Osteocyte (in vitro differentiated cells): ENCODE measurements around the gene IRF7. TPM values are rescaled to one million over a fixed set of nuclear protein-coding genes. Genes with fewer than 3 reads are reported as not detected.
A peak's percentile ranks its signal among the peaks of the same experiment; 100 is the strongest.

Experiments
- DNase-seq: peaks from one replicate; pipeline ENCODE4 v3.0.0; 2021; ENCODE audit warnings: mixed read lengths; ENCODE audit not compliant: unreplicated experiment; ENCODE audit errors: extremely low spot score
- H3K27ac Mint-ChIP-seq: one replicate; pipeline ENCODE4 v1.8.0; 2021; ENCODE audit warnings: mild to moderate bottlenecking, mixed read lengths; ENCODE audit not compliant: unreplicated experiment
- H3K27me3 Mint-ChIP-seq: one replicate; pipeline ENCODE4 v1.8.0; 2021; ENCODE audit warnings: mixed read lengths; ENCODE audit not compliant: unreplicated experiment
- H3K36me3 Mint-ChIP-seq: one replicate; pipeline ENCODE4 v1.8.0; 2021; ENCODE audit warnings: mixed read lengths; ENCODE audit not compliant: unreplicated experiment
- H3K4me1 Mint-ChIP-seq: one replicate; pipeline ENCODE4 v1.8.0; 2021; ENCODE audit warnings: mixed read lengths; ENCODE audit not compliant: unreplicated experiment
- H3K4me3 Mint-ChIP-seq: one replicate; pipeline ENCODE4 v1.8.0; 2021; ENCODE audit warnings: mild to moderate bottlenecking, moderate library complexity, mixed read lengths; ENCODE audit not compliant: unreplicated experiment
- H3K9me3 Mint-ChIP-seq: one replicate; pipeline ENCODE4 v1.8.0; 2021; ENCODE audit warnings: mixed read lengths; ENCODE audit not compliant: unreplicated experiment
- CTCF ChIP-seq: fragments of 200-600 bp; sonication (generic); IDR thresholded peaks from 2 replicates; pipeline ENCODE4 v1.5.0; 2021; ENCODE audit warnings: antibody characterized with exemption, mild to moderate bottlenecking, moderate library complexity
- total RNA-seq: library from RNA; stranded (reverse); gene quantifications from 2 replicates; pipeline ENCODE4 v1.2.1, GENCODE V29; 2021

IRF7 gene
- total RNA-seq, 1 donor from 2014 or later = 15.4 TPM

GRCh38 chr11:614021-614622 lies 1.6 kb downstream of the IRF7 start:
- H3K36me3 Mint-ChIP-seq = peaks cover 11% of the 10 kb centered on the region
- H3K27ac Mint-ChIP-seq = peak overlapping the region; percentile 50
- peaks cover 10% of the 10 kb centered on the region for H3K4me1 Mint-ChIP-seq
- no peak for DNase-seq
- H3K27me3 Mint-ChIP-seq = no peaks in the 10 kb centered on the region
- TF ChIP-seq CTCF = no peak
- peak overlapping the region; percentile 61 for H3K4me3 Mint-ChIP-seq
- H3K9me3 Mint-ChIP-seq = no peaks in the 10 kb centered on the region

- DNase-seq = no peak
- TF ChIP-seq CTCF = no peak
These were observed 2.3 kb downstream of the IRF7 start for GRCh38 chr11:613369-613968.

DNA sequence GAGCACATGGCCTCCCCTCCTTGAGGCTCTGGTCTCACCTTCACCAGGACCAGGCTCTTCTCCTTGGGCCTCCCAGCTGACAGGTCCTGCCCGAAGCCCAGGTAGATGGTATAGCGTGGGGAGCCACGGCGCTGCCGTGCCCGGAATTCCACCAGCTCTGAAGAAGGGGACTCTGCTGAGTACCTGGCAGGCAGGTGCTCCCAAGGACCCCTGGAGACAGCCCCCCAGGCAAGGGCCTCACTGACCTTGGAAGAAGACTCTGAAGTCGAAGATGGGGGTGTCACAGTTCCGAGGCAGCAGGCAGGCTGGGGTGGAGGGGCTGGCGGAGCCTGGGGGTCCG lies 2.8 kb downstream of the IRF7 start:
- Mint-ChIP-seq H3K4me1 (peaks cover 10% of the 10 kb centered on the region), H3K27me3 (no peaks in the 10 kb centered on the region), H3K4me3 (no peak overlapping the region), H3K36me3 (peaks cover 16% of the 10 kb centered on the region), H3K9me3 (no peaks in the 10 kb centered on the region), H3K27ac (no peak overlapping the region)
- DNase-seq = peak; percentile 76
- TF ChIP-seq CTCF = no peak

More at GRCh38 chr11:613369-613968, 2.3 kb downstream of the IRF7 start:
- Mint-ChIP-seq H3K27ac (no peak overlapping the region), H3K36me3 (peaks cover 14% of the 10 kb centered on the region), H3K4me1 (peaks cover 10% of the 10 kb centered on the region), H3K9me3 (no peaks in the 10 kb centered on the region), H3K27me3 (no peaks in the 10 kb centered on the region), H3K4me3 (no peak overlapping the region)

- Mint-ChIP-seq H3K27ac (no peak overlapping the region), H3K36me3 (peaks cover 16% of the 10 kb centered on the region), H3K4me3 (no peak overlapping the region), H3K9me3 (no peaks in the 10 kb centered on the region), H3K27me3 (no peaks in the 10 kb centered on the region), H3K4me1 (peaks cover 10% of the 10 kb centered on the region)
- peak; percentile 77 for DNase-seq
- peak; percentile 21 for TF ChIP-seq CTCF
These were observed 3.4 kb downstream of the IRF7 start for GRCh38 chr11:612201-612960.
